Kidney (tissue), 14 donors: Measurements from ENCODE around the gene MPND. TPM values are rescaled to one million over a fixed set of nuclear protein-coding genes. Genes with fewer than 3 reads are reported as not detected.
"Not testable (repeated sequence)": the region's sequence is repeated elsewhere in the genome, so short reads cannot be mapped to it uniquely, and the experiment has no call there.

Experiments used
- DNase-seq, 5 donors: peaks; one replicate each; pipeline ENCODE4 v3.0.0-alpha.2; 2013 to 2020
- FAIRE-seq: peaks from 2 replicates; lab custom pipeline; 2012; peaks lifted over from hg19 to GRCh38; lab: Jason Lieb, UNC
- H3K27ac ChIP-seq, 2 donors: one replicate each; pipeline ENCODE4 v1.7.0; 2013; ENCODE audit warnings: low read depth in 2 of 2, low read length in 2 of 2, inconsistent platforms in 1 of 2
- H3K27me3 ChIP-seq: one replicate; pipeline ENCODE4 v1.7.1; 2013; ENCODE audit warnings: low read length, inconsistent platforms; ENCODE audit not compliant: control insufficient read depth, insufficient read depth
- H3K36me3 ChIP-seq, 3 donors: one replicate each; pipeline versions ENCODE4 v1.7.0 to v1.7.1; 2013; ENCODE audit warnings: low read length in 3 of 3, control low read depth in 1 of 3, inconsistent platforms in 1 of 3; ENCODE audit not compliant: insufficient read depth in 3 of 3, control insufficient read depth in 2 of 3
- H3K4me1 ChIP-seq, 3 donors: one replicate each; pipeline versions ENCODE4 v1.7.0 to v1.7.1; 2013; ENCODE audit warnings: low read length in 3 of 3, inconsistent platforms in 1 of 3, low read depth in 1 of 3; ENCODE audit not compliant: control insufficient read depth in 2 of 3, insufficient read depth in 2 of 3
- H3K4me3 ChIP-seq, 3 donors: one replicate each; pipeline versions ENCODE4 v1.7.0 to v1.8.1; 2013; ENCODE audit warnings: low read length in 3 of 3, control low read depth in 1 of 3, inconsistent platforms in 1 of 3
- H3K9ac ChIP-seq, 3 donors: one replicate each; pipeline versions ENCODE4 v1.7.0 to v1.7.1; 2013; ENCODE audit warnings: low read length in 3 of 3, control low read depth in 1 of 3, inconsistent platforms in 1 of 3
- H3K9me3 ChIP-seq, 3 donors: one replicate each; pipeline versions ENCODE4 v1.7.0 to v1.7.1; 2013; ENCODE audit warnings: low read length in 3 of 3, control low read depth in 1 of 3, inconsistent platforms in 1 of 3; ENCODE audit not compliant: control insufficient read depth in 2 of 3, insufficient read depth in 1 of 3
- intact Hi-C: fragments of 100-400 bp; cut with DNase I; formaldehyde crosslinking; loops from one replicate; pipeline ENCODE4 v1.11.1; 2022
- polyA plus RNA-seq: library from polyadenylated mRNA; stranded (reverse); fragments of 350-450 nt; fragmentation: Illumina TruSeq; extraction: RNeasy Lipid Tissue Mini Kit (QIAGEN cat#74804); gene quantifications from one replicate; pipeline ENCODE4 v1.2.3, GENCODE V29; 2014; ENCODE audit warnings: low read depth, low replicate concordance; ENCODE audit not compliant: insufficient read depth
- total RNA-seq: library from RNA; stranded (reverse); fragmentation: NEBNext Ultra II Directional; extraction: Animal tissue kit (Norgen Biotek cat#: 25700); gene quantifications from one replicate; pipeline ENCODE4 v1.2.1, GENCODE V29; 2021
- TF ChIP-seq, protein P1 (sequence below): IDR thresholded peaks from 3 replicates; pipeline ENCODE4 v1.5.1; 2012; ENCODE audit warnings: mild to moderate bottlenecking, moderate library complexity, borderline replicate concordance; ENCODE audit not compliant: insufficient read depth; ENCODE audit errors: extremely low read depth
- donor health status: control.
- donor health status: control.
- donor health status: control.
- donor health status: control.
- donor health status: control.
- donor health status: DM: yes; HTN: yes; CAD: no.
- donor health status: Normal renal cell carcinoma (clear cell type).

The MPND gene
- total and polyA plus RNA-seq, 2 donors from 2014 or later = 24.1 to 43.5 TPM

DNA sequence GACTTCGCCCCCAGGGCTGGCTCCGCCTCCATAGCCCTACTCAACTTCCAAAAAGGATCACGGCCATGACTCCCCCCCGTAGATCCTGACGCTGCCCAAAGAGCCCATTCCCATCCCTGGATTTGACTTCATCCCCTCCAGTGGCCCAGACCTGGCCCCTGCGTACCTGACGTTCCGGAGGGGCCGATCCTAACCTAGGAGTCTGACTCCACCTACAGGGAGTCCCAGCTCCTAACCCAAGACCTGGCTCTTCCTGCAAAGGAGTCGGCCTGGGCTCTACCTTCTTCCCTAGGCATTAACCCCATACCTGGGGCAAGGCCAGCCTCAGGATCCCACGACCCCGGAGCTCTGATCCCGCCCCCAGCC lies 15.5 kb upstream of the MPND start:
- no peaks in the 10 kb centered on the region for H3K27me3 ChIP-seq
- intact Hi-C loops = no loop called here
- H3K4me1 ChIP-seq = peaks cover 0 to 9% (median 0%) of the 10 kb centered on the region in 3 donors
- TF ChIP-seq, protein P1, sequence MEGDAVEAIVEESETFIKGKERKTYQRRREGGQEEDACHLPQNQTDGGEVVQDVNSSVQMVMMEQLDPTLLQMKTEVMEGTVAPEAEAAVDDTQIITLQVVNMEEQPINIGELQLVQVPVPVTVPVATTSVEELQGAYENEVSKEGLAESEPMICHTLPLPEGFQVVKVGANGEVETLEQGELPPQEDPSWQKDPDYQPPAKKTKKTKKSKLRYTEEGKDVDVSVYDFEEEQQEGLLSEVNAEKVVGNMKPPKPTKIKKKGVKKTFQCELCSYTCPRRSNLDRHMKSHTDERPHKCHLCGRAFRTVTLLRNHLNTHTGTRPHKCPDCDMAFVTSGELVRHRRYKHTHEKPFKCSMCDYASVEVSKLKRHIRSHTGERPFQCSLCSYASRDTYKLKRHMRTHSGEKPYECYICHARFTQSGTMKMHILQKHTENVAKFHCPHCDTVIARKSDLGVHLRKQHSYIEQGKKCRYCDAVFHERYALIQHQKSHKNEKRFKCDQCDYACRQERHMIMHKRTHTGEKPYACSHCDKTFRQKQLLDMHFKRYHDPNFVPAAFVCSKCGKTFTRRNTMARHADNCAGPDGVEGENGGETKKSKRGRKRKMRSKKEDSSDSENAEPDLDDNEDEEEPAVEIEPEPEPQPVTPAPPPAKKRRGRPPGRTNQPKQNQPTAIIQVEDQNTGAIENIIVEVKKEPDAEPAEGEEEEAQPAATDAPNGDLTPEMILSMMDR = no peak
- no peak overlapping the region for H3K27ac ChIP-seq
- peak overlapping the region in 2 of 3 donors; percentile 30 to 32 for H3K4me3 ChIP-seq
- no peak for FAIRE-seq
- no peaks in the 10 kb centered on the region for H3K9me3 ChIP-seq
- H3K36me3 ChIP-seq = no peaks in the 10 kb centered on the region
- no peak for DNase-seq
- no peak overlapping the region for H3K9ac ChIP-seq

DNA sequence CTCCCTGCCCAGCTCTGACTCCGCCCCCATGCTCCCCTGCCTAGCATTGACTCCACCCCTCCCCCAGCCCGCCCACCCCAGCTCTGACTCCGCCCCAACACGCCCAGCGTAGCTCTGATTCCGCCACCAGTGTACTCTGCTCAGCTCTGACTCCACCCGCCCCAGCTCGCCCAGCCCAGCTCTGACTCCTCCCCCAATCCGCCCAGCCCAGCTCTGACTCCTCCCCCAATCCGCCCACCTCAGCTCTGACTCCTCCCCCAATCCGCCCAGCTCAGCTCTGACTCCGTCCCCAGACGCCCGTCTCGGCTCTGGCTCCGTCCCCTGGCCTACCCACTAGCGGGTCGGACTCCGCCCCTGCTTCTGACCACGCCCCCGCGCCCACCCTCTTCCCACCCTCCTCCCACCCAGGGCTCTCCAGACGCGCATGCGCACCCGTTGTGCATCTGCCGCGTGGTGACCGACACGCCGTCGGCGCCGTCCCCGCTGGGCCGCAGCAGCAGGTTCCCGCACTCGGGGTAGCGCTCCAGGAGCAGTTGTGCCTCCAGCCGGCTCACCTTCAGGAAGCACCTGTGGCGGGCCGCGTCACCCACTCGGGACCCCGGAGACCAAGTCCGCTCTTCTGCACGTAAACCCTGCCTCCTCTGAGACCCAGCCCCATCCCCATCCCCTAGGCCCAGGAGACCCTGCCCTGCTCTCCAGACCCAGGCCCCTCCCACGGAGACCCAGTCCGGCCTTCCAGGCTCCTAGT lies 14.9 kb upstream of the MPND start:
- Histone ChIP-seq H3K4me1 (peaks cover 0 to 7% (median 0%) of the 10 kb centered on the region in 3 donors), H3K27me3 (no peaks in the 10 kb centered on the region), H3K27ac (no peak overlapping the region), H3K4me3 (peak overlapping the region; percentile 32 to 58 (median 48)), H3K9ac (peak overlapping the region in 1 of 3 donors; percentile 22), H3K9me3 (no peaks in the 10 kb centered on the region), H3K36me3 (no peaks in the 10 kb centered on the region)
- DNase-seq (peak; percentile 97 to 100 (median 98)), FAIRE-seq (no peak)
- TF ChIP-seq, protein P1 = no peak
- intact Hi-C loops = no loop called here

DNA sequence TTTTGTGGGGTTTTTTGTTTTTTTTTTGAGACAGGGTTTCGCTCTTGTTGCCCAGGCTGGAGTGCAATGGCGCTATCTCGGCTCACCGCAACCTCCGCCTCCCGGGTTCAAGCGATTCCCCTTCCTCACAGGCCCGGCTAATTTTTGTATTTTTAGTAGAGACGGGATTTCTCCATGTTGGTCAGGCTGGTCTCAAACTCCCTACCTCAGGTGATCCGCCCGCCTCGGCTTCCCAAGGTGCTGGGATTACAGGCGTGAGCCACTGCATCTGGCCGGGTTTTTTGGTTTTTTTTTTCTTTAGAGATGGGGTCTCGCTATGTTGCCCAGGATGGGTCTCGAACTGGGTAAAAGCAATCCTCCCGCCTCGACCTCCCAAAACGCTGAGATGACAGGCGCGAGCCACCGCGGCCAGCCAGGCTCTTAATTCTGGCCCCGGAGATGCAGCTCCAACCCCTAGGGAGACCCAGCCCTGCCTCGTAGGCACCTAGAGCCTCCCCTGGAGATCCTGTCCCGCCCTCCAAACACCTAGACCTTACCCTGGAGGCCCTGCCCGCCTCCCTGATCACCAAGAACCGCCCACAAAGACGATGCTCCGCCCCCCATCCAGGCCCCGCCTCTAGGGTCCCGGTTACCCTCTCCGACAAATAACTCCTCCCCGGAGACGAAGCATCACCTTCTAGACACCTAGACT lies 14.2 kb upstream of the MPND start:
- H3K27me3 ChIP-seq, H3K4me1 ChIP-seq, H3K9me3 ChIP-seq, H3K9ac ChIP-seq, intact Hi-C loops, H3K36me3 ChIP-seq, H3K27ac ChIP-seq, FAIRE-seq: not testable (repeated sequence)
- peak overlapping the region; percentile 32 to 58 (median 48) for H3K4me3 ChIP-seq
- peak in 1 of 5 donors; percentile 85 for DNase-seq

- TF ChIP-seq, protein P1 = no peak
- no peak overlapping the region for H3K4me3 ChIP-seq
- intact Hi-C loops = no loop called here
Measured at GRCh38 chr19:4329858-4330257, 13.5 kb upstream of the MPND start.

More at GRCh38 chr19:4329858-4330257, 13.5 kb upstream of the MPND start:
- no peak for FAIRE-seq
- DNase-seq = no peak
- Histone ChIP-seq H3K9ac (no peak overlapping the region), H3K4me1 (peaks cover 0 to 7% (median 0%) of the 10 kb centered on the region in 3 donors), H3K27ac (no peak overlapping the region), H3K36me3 (no peaks in the 10 kb centered on the region), H3K9me3 (no peaks in the 10 kb centered on the region), H3K27me3 (no peaks in the 10 kb centered on the region)
